GM18511 (cell line): Measurements from ENCODE around the gene DVL2.
A peak's percentile ranks its signal among the peaks of the same experiment; 100 is the strongest.

Experiments used
- ATAC-seq: cut with Tn5 transposase; IDR thresholded peaks from one replicate; pipeline ENCODE4 v1.9.1; 2021; ENCODE audit warnings: mild to moderate bottlenecking, moderate library complexity; ENCODE audit not compliant: unreplicated experiment

The DVL2 gene

GRCh38 chr17:7238420-7239090 lies 4.2 kb upstream of the DVL2 start:
- ATAC-seq: no peak

GRCh38 chr17:7237761-7238419 lies 3.6 kb upstream of the DVL2 start:
- ATAC-seq: no peak

- ATAC-seq: no peak
Observed at GRCh38 chr17:7237266-7237760, 3.0 kb upstream of the DVL2 start.

GRCh38 chr17:7236808-7237207 lies 2.5 kb upstream of the DVL2 start:
- ATAC-seq: no peak

GRCh38 chr17:7235693-7236665 lies 1.7 kb upstream of the DVL2 start:
- no peak for ATAC-seq

- peak; percentile 13 for ATAC-seq
Observed at GRCh38 chr17:7233701-7234082, 625 bp downstream of the DVL2 start.

GRCh38 chr17:7232114-7232513 lies 2.2 kb downstream of the DVL2 start:
- no peak for ATAC-seq

GRCh38 chr17:7229504-7229903 lies 4.8 kb downstream of the DVL2 start:
- no peak for ATAC-seq

- no peak for ATAC-seq
Observed at GRCh38 chr17:7228920-7229319, 5.4 kb downstream of the DVL2 start.

GRCh38 chr17:7226721-7227710 lies 7.3 kb downstream of the DVL2 start:
- no peak for ATAC-seq

- no peak for ATAC-seq
Observed at GRCh38 chr17:7225711-7226331, 8.5 kb downstream of the DVL2 start.

GRCh38 chr17:7224661-7225111 lies 9.6 kb downstream of the DVL2 start:
- no peak for ATAC-seq

- no peak for ATAC-seq
Observed at GRCh38 chr17:7224110-7224509, 10.2 kb downstream of the DVL2 start.

- no peak for ATAC-seq
Observed at GRCh38 chr17:7223375-7223774, 10.9 kb downstream of the DVL2 start.

- no peak for ATAC-seq
Observed at GRCh38 chr17:7222972-7223292, 11.4 kb downstream of the DVL2 start.

GRCh38 chr17:7222093-7222971 lies 12.0 kb downstream of the DVL2 start:
- ATAC-seq: no peak

GRCh38 chr17:7221278-7222092 lies 12.8 kb downstream of the DVL2 start:
- no peak for ATAC-seq
